ENCODE results near the gene POLD1. TPM values are rescaled to one million over a fixed set of nuclear protein-coding genes. Genes with fewer than 3 reads are reported as not detected.
A peak's percentile ranks its signal among the peaks of the same experiment; 100 is the strongest.

The POLD1 gene
- total and polyA plus RNA-seq, 10 donors = 26.5 to 66.6 (median 34.2) TPM

DNA sequence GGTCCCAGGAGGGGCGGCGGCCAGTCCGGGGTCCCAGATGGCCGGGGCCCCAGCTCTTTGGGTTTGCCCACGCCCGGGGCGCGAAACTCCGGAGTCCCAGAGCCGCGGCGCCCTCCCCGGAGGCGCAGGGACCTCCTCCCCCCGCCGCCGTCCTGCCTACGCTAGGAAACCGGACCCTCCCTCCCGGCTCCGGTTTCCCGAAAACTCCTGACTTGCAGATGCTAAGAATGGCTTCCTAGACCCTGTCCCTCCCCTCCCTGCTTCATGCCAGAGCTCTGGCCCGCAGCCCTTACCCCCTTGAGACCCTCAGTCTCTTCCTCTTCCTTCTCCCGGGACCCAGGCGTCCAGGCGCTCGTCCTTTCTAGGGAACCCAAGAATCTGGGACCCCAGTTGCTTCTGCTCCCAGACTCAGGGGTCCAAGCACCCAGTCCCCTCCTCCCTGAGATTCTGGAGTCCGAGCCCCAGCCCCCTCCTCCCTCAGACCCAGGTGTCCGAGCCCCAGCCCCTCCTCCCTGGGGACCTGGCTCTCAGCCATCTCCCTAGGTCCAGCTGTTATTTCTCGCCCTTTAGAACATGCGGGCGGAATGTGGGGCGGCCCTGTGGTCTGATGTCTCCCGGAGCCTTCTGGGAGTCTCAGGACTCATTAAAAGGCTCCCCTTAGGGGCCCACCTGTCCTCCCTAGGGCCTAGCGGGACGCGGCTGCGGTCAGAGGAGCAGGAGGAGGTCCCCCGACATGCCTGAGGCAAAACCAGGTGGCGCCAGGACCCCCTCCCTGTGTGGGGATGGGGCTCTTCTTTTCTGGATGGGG, 48.3 kb downstream of the POLD1 start, which contains the start of gene MYBPC2:
Gene MYBPC2 (plus strand): TSS at position 672 of the 808 bp plus-strand sequence. CDS start 62 bp downstream, at position 734.
- WGBS, 5 donors = 1 to 11% (median 4%) methylated on average over 17 to 40 of the region's 40 CpGs
- TF ChIP-seq POLR2A (IDR thresholded peaks at IDR 0.05) (no peak), POLR2AphosphoS5 (IDR thresholded peaks at IDR 0.05) (no peak), CTCF (IDR thresholded peaks at IDR 0.05 in 8 of 11, conservative IDR thresholded peaks at IDR 0.05 in 3 of 11) (no peak)

DNA sequence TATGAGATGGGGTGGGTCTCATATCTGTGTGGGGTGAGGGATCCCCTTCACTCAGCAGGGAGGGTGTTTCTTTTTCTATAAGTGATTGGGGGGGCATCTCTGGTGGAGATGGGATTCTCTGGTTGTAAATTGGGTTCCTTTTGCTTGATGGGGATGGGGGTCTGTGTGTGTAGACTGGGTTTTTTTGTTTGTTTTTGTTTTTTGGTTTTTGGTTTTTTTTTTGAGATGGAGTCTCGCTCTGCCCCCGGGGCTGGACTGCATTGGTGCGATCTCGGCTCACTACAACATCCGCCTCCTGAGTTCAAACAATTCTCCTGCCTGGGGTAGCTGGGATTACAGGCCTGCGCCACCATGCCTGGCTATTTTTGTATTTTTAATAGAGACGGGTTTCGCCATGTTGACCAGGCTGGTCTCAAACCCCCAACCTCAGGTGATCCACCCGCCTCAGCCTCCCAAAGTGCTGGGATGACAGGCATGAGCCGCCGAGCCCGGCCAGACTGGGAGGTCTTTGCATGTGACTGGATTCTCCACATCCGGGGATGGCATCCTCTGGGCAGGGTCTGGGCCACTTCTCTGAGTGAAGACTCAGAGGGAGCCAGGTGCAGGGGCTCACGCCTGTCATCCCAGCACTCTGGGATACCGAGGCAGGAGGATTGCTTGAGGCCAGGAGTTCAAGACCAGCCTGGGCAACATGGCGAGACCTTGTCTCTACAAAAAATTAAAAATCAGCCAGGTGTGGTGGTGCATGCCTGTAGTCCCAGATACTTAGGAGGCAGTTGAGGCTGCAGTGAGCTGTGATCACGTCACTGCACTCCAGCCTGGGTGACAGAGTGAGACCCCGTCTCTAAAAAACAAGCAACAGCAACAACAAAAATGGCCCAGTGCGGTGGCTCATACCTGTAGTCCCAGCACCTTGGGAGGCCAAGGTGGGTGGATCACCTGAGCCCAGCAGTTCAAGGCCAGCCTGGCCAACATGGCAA, 49.3 kb downstream of the POLD1 start:
- 75 to 85% (median 81%) methylated on average over 17 to 19 of the region's 19 CpGs for WGBS, 5 donors
- TF ChIP-seq CTCF (IDR thresholded peaks at IDR 0.05 in 8 of 11, conservative IDR thresholded peaks at IDR 0.05 in 3 of 11) = no peak
- no peak for TF ChIP-seq POLR2A (IDR thresholded peaks at IDR 0.05)
- no peak for TF ChIP-seq POLR2AphosphoS5 (IDR thresholded peaks at IDR 0.05)
- intact Hi-C loops (cut with DNase I; ENCODE audit: low total_unique reads) = no loop called here
- peaks cover 8 to 66% (median 39%) of the 10 kb centered on the region in 6 donors for H3K4me1 ChIP-seq
- H3K27ac ChIP-seq = peak overlapping the region in 3 of 8 donors; percentile 21 to 94 (median 37)
- no peak overlapping the region for H3K4me3 ChIP-seq
- no peak for DNase-seq
- H3K36me3 ChIP-seq = no peaks in the 10 kb centered on the region
- H3K9me3 ChIP-seq = no peaks in the 10 kb centered on the region
- peaks cover 0 to 30% (median 9%) of the 10 kb centered on the region in 7 donors for H3K27me3 ChIP-seq (replicated peaks in 1 of 7)

More for the DNA sequence above, 48.3 kb downstream of the POLD1 start, which contains the start of gene MYBPC2:
- H3K4me1 ChIP-seq = peaks cover 8 to 76% (median 49%) of the 10 kb centered on the region in 6 donors
- no peaks in the 10 kb centered on the region for H3K36me3 ChIP-seq
- intact Hi-C loops (cut with DNase I; ENCODE audit: low total_unique reads) = no loop called here
- peak within 1 kb of the TSS; percentile 43 to 78 (median 62) for H3K4me3 ChIP-seq
- H3K27ac ChIP-seq = peak within 1 kb of the TSS; percentile 66 to 94 (median 85)
- no peaks in the 10 kb centered on the region for H3K9me3 ChIP-seq
- H3K27me3 ChIP-seq (replicated peaks in 1 of 7) = peaks cover 0 to 41% (median 9%) of the 10 kb centered on the region in 7 donors
- no peak for DNase-seq

- peak; percentile 91 for DNase-seq
- 32 to 65% (median 54%) methylated on average over 11 to 12 of the region's 12 CpGs for WGBS, 5 donors
- intact Hi-C loops (cut with DNase I; ENCODE audit: low total_unique reads) = no loop called here
- Histone ChIP-seq H3K36me3 (no peaks in the 10 kb centered on the region), H3K27ac (peak overlapping the region in 1 of 8 donors; percentile 45), H3K27me3 (replicated peaks in 1 of 7) (peaks cover 0 to 30% (median 9%) of the 10 kb centered on the region in 7 donors), H3K4me3 (no peak overlapping the region), H3K9me3 (no peaks in the 10 kb centered on the region), H3K4me1 (peaks cover 8 to 55% (median 37%) of the 10 kb centered on the region in 6 donors)
- TF ChIP-seq POLR2AphosphoS5 (IDR thresholded peaks at IDR 0.05) (peak; percentile 66 to 79 (median 72)), CTCF (IDR thresholded peaks at IDR 0.05 in 8 of 11, conservative IDR thresholded peaks at IDR 0.05 in 3 of 11) (no peak), POLR2A (IDR thresholded peaks at IDR 0.05) (no peak)
These were observed 50.4 kb downstream of the POLD1 start for GRCh38 chr19:50434525-50434924.
